DND-41 (cell line): ENCODE data around the gene LMO1.

Source experiments
- ATAC-seq: fragments of 200-7000 bp; cut with Tn5 transposase; 3 replicates; pipeline ENCODE4 v1.9.1; 2021; ENCODE audit warnings: low read depth; ENCODE audit not compliant: insufficient read depth
- DNase-seq: peaks from one replicate; pipeline ENCODE4 v3.0.0-alpha.2; 2020
- H2AFZ ChIP-seq: 2 replicates; pipeline ENCODE4 v1.6.0; 2012; ENCODE audit warnings: low read depth, low read length
- H3K27ac ChIP-seq: 2 replicates; pipeline ENCODE4 v1.5.1; 2012; ENCODE audit warnings: low read length, inconsistent platforms
- H3K27me3 ChIP-seq: fragments of 200-600 bp; sonication (generic); 2 replicates; pipeline ENCODE4 v1.6.0; 2012; ENCODE audit warnings: low read length, mild to moderate bottlenecking, inconsistent platforms; ENCODE audit not compliant: insufficient read depth, poor library complexity
- H3K36me3 ChIP-seq: 2 replicates; pipeline ENCODE4 v1.5.1; 2012; ENCODE audit warnings: low read length, inconsistent platforms; ENCODE audit not compliant: insufficient read depth
- H3K4me1 ChIP-seq: 2 replicates; pipeline ENCODE4 v1.5.1; 2012; ENCODE audit warnings: mild to moderate bottlenecking, low read length; ENCODE audit not compliant: insufficient read depth
- H3K4me2 ChIP-seq: 2 replicates; pipeline ENCODE4 v1.6.0; 2012; ENCODE audit warnings: mild to moderate bottlenecking, moderate library complexity, low read length, inconsistent platforms; ENCODE audit not compliant: insufficient read depth
- H3K4me3 ChIP-seq, 2 experiments: fragments of 200-600 bp in 1 of 2; shearing (Covaris generic) in 1 of 2; 2 replicates each; pipeline ENCODE4 v1.5.1; 2012 to 2016; ENCODE audit warnings: inconsistent platforms in 2 of 2, low read length in 2 of 2, mild to moderate bottlenecking in 2 of 2, low read depth in 1 of 2, moderate library complexity in 1 of 2
- H3K79me2 ChIP-seq: 2 replicates; pipeline ENCODE4 v1.6.0; 2012; ENCODE audit warnings: low read length, inconsistent platforms; ENCODE audit not compliant: insufficient read depth
- H3K9ac ChIP-seq: 2 replicates; pipeline ENCODE4 v1.6.0; 2012; ENCODE audit warnings: low read depth, mild to moderate bottlenecking, inconsistent platforms, low read length, moderate library complexity
- H3K9me3 ChIP-seq: 2 replicates; pipeline ENCODE4 v1.5.1; 2012; ENCODE audit warnings: low read length, moderate library complexity, mild to moderate bottlenecking, inconsistent platforms; ENCODE audit not compliant: insufficient read depth, severe bottlenecking
- H4K20me1 ChIP-seq: 2 replicates; pipeline ENCODE4 v1.6.0; 2012; ENCODE audit warnings: low read length; ENCODE audit not compliant: insufficient read depth
- CTCF ChIP-seq: IDR thresholded peaks from 2 replicates; pipeline ENCODE4 v1.5.1; 2012; ENCODE audit warnings: borderline replicate concordance, low read length, moderate library complexity, mild to moderate bottlenecking; ENCODE audit not compliant: poor library complexity, severe bottlenecking; ENCODE audit errors: extremely low read depth
- EZH2 ChIP-seq: IDR thresholded peaks from 3 replicates; pipeline ENCODE4 v1.6.1; 2012; ENCODE audit warnings: borderline replicate concordance, low read depth, mild to moderate bottlenecking, moderate library complexity, low read length, inconsistent platforms; ENCODE audit not compliant: severe bottlenecking

Gene LMO1

DNA sequence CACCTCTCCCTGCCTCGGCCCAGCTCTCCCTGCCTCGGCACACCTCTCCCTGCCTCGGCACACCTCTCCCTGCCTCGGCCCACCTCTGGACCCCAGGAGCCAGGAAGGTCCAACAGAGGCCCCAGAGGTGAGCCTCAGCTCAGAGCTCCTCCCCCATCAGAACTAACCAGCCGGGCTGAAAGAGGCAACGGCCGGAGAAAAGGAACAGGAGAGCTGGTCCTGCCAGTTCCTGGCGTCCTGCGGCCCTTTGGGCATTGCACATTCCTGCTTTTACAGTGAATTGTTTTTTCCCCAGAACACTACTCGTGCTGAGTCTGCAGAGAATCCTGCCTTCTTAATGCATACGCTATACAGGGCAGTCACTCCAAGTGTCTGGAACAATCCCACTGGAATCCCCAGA is 45.8 kb downstream of the LMO1 start:
- H3K27ac ChIP-seq: no peak overlapping the region
- no peaks in the 10 kb centered on the region for H3K36me3 ChIP-seq
- no peak for ATAC-seq
- no peak overlapping the region for H3K9ac ChIP-seq
- H3K27me3 ChIP-seq: peaks cover 5% of the 10 kb centered on the region
- no peaks in the 10 kb centered on the region for H3K79me2 ChIP-seq
- H3K4me3 ChIP-seq: no peak overlapping the region
- DNase-seq: no peak
- no peak overlapping the region for H2AFZ ChIP-seq
- no peaks in the 10 kb centered on the region for H3K4me1 ChIP-seq
- TF ChIP-seq EZH2 (no peak), CTCF (no peak)
- no peaks in the 10 kb centered on the region for H3K9me3 ChIP-seq
- H4K20me1 ChIP-seq: no peaks in the 10 kb centered on the region; the same call in 1 of the 2 replicates
- no peak overlapping the region for H3K4me2 ChIP-seq

GRCh38 chr11:8217136-8217535 is 46.5 kb downstream of the LMO1 start:
- Histone ChIP-seq H3K4me2 (no peak overlapping the region), H3K4me1 (no peaks in the 10 kb centered on the region), H2AFZ (no peak overlapping the region), H3K9me3 (no peaks in the 10 kb centered on the region), H3K27me3 (peaks cover 5% of the 10 kb centered on the region), H3K4me3 (no peak overlapping the region), H3K9ac (no peak overlapping the region), H3K36me3 (no peaks in the 10 kb centered on the region), H3K79me2 (no peaks in the 10 kb centered on the region), H3K27ac (no peak overlapping the region), H4K20me1 (no peaks in the 10 kb centered on the region; the same call in 1 of the 2 replicates)
- no peak for TF ChIP-seq EZH2
- TF ChIP-seq CTCF: no peak
- ATAC-seq (no peak), DNase-seq (no peak)

DNA sequence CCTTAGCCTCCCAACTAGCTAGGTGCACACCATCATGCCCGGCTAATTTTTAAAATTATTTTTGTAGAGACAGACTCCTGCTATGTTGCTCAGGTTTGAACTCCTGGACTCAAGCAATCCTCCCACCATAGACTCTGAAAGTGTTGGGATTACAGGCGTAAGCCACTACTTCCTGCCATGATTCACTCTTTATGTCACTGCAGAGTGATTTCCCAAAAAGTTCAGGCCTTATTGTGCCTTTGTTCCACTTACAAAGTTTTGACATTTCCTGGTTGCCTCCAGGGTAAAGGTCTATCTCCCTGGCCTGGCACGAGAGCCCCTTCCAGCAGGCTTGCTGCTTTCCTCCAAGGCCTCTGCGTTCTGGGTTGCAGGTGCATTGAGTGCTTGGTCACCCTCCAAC is 50.3 kb downstream of the LMO1 start:
- Histone ChIP-seq H3K9me3 (no peaks in the 10 kb centered on the region), H4K20me1 (no peaks in the 10 kb centered on the region; the same call in 1 of the 2 replicates), H3K79me2 (no peaks in the 10 kb centered on the region), H3K9ac (no peak overlapping the region), H3K27ac (no peak overlapping the region), H3K36me3 (no peaks in the 10 kb centered on the region), H3K4me1 (no peaks in the 10 kb centered on the region), H3K27me3 (peaks cover 5% of the 10 kb centered on the region), H3K4me2 (no peak overlapping the region), H2AFZ (no peak overlapping the region), H3K4me3 (no peak overlapping the region)
- no peak for DNase-seq
- ATAC-seq: no peak
- TF ChIP-seq EZH2 (no peak), CTCF (no peak)
